M059J (cell line): ENCODE data around the gene NKD1. TPM values are rescaled to one million over a fixed set of nuclear protein-coding genes. Genes with fewer than 3 reads are reported as not detected.

ENCODE experiments used
- DNase-seq: peaks from one replicate; pipeline ENCODE4 v3.0.0-alpha.2; 2012; ENCODE audit warnings: low read depth
- total RNA-seq: library from RNA; depleted of rRNA; stranded (reverse); fragments of >200 nt; shearing (Covaris generic); gene quantifications from 2 replicates; pipeline ENCODE4 v1.2.3, GENCODE V29; 2014; rRNA removed

The NKD1 gene
- total RNA-seq, 1 experiment from 2014 or later = 1.0 TPM

- DNase-seq = no peak
Observed at GRCh38 chr16:50694206-50694605, 146.0 kb downstream of the NKD1 start.

- no peak for DNase-seq
Observed at GRCh38 chr16:50695017-50696000, 147.1 kb downstream of the NKD1 start.

DNA sequence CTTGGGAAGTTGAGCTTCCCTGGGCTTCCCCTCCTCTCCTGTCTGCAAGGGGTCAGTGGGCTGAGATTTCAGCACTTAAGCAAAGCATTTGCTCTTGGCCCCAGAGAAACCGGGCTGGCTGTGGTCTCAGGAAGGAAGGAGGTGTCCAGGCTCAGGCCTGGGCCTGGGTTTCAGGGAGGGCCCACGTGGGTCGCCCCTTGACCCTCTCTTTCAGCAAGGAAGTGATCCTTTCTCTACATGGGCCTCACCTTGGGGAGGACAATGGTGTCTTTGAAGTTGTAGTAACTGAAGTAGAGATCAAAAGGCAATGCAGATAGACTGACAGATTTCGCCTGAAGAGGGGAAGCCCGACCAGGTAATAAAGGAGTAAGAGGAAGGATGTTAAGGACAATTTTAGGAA, 147.9 kb downstream of the NKD1 start:
- no peak for DNase-seq

GRCh38 chr16:50696575-50697420, 148.6 kb downstream of the NKD1 start:
- peak; percentile 89 for DNase-seq

DNA sequence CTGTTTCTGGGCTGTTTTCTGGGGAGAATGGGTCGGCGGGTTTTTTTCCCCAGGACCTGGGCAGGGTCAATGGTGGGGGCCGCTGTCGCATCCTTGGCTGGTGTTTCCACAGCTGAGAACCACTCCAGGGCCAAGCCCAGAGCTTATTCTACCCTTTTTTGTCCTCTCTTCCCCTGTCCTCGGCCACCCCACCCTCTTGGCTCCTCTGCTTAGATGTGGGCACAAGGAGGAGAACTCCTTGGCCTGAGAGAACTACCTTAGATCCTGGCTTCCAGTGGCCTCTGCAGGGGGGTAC, 149.2 kb downstream of the NKD1 start:
- DNase-seq = no peak

DNA sequence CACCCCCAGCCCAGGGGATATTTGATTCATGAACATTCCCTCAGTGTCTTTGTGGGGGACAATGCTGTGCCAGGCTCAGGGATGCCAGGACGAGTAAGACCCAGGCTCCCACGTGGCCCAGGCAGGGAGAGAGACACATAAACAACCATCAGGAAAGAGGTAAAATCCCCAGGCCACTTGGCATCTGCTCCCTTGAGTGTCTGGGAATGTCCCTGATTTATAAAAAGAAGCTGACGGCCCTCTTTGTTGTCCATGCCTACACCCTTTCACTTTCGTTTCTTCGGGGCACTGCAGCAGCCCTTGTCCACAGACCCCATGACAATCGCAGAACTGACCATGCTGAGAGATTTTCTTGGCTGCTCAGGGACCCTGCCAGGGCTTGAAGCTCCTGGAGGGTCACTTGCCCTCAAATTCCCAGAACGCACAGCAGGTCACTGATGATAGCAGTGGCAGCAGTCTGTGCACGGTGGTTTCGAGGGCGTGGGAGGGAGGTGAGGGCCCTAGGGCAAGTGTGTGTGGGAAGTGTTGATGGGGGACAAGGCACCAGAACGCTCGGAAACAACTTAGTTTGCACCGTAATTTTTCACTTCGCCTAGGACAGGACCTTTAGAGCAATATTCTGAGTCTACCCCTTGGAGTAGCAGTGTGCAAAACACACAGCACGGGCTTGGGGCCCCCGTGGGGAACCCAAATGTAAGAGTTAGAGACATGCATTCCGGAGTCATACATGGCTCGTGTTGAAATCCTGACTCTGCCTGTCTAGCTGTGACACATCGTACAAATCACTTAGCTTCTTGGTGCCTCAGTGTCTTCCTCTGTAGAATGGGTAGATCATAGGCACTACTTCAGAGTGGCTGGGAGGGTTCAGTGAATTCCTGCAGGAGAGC, 149.9 kb downstream of the NKD1 start:
- DNase-seq = peak; percentile 76

Other genes with a start within 250 kb of the NKD1 start
- gene BRD7, start 179.4 kb upstream of the NKD1 start, total RNA-seq = 38.7 and 56.3 TPM in 2 replicates
- gene SNX20, start 132.9 kb downstream of the NKD1 start, total RNA-seq = not detected in 2 replicates
- gene NOD2, start 145.2 kb downstream of the NKD1 start, total RNA-seq = 0.07 and 0.34 TPM in 2 replicates
- 53.3 and 68.6 TPM in 2 replicates for gene CYLD, start 193.7 kb downstream of the NKD1 start, total RNA-seq